ENCODE results near the gene ARHGEF28. TPM values are rescaled to one million over a fixed set of nuclear protein-coding genes. Genes with fewer than 3 reads are reported as not detected.

ARHGEF28 gene
- total RNA-seq, 4 donors from 2014 or later = 0.52 to 1.2 (median 0.98) TPM

DNA sequence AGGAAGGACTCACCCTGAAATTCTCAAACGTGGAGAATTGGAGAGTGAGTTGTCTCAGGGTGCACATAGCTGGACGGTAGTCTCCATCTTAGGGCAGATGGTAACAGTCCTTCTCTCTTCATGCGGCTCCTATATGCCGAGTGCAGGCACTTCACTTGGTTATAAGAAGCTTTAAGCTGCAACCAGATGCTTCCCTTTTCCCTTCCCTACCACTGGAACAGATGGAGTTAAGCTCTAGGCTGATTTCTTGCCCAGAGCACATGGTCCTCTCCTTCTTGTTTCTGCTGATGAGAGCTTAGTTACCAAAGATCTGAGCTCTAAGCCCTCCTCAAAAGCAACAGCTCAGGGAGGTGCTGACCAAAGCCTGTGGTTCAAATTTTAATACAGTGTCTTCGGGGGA lies 355.7 kb downstream of the ARHGEF28 start:
- ATAC-seq (no peak), DNase-seq (no peak)
- Histone ChIP-seq H3K4me3 (no peak overlapping the region), H3K9me3 (no peaks in the 10 kb centered on the region), H3K27me3 (no peaks in the 10 kb centered on the region), H3K36me3 (no peaks in the 10 kb centered on the region), H3K27ac (no peak overlapping the region), H3K4me1 (no peaks in the 10 kb centered on the region)
- TF ChIP-seq, protein P1, sequence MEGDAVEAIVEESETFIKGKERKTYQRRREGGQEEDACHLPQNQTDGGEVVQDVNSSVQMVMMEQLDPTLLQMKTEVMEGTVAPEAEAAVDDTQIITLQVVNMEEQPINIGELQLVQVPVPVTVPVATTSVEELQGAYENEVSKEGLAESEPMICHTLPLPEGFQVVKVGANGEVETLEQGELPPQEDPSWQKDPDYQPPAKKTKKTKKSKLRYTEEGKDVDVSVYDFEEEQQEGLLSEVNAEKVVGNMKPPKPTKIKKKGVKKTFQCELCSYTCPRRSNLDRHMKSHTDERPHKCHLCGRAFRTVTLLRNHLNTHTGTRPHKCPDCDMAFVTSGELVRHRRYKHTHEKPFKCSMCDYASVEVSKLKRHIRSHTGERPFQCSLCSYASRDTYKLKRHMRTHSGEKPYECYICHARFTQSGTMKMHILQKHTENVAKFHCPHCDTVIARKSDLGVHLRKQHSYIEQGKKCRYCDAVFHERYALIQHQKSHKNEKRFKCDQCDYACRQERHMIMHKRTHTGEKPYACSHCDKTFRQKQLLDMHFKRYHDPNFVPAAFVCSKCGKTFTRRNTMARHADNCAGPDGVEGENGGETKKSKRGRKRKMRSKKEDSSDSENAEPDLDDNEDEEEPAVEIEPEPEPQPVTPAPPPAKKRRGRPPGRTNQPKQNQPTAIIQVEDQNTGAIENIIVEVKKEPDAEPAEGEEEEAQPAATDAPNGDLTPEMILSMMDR (IDR thresholded peaks at IDR 0.05 in 4 of 5, conservative IDR thresholded peaks at IDR 0.05 in 1 of 5) = no peak
- no peak for TF ChIP-seq POLR2A (IDR thresholded peaks at IDR 0.05)
- intact Hi-C loops (cut with DNase I; ENCODE audit: low total_unique reads) = no loop called here
- in situ Hi-C loops (cut with MboI; ENCODE audit: low sequenced_read_pairs in 4 of 4) = no loop called here

DNA sequence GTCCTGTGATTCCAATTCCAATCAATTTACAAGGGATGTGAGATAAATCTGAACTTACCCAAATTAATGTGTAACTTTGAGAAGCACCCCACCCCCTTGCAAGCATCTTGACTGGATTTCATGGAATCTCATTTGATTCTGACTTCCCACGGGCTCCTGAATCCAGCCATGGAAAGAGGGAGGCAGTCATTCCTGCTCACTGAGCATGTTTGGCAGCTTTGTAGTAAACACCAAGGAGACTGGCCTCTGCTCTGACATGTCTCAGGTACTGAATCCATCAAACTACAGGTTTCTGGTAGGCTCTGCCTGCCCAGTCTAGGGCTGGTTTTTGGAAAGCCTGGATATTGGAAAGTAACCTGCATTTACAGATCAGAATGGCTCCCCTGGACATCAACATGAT lies 357.6 kb downstream of the ARHGEF28 start:
- Histone ChIP-seq H3K36me3 (no peaks in the 10 kb centered on the region), H3K27ac (no peak overlapping the region), H3K9me3 (no peaks in the 10 kb centered on the region), H3K4me1 (no peaks in the 10 kb centered on the region), H3K27me3 (no peaks in the 10 kb centered on the region), H3K4me3 (no peak overlapping the region)
- no peak for TF ChIP-seq POLR2A (IDR thresholded peaks at IDR 0.05)
- TF ChIP-seq, protein P1 (IDR thresholded peaks at IDR 0.05 in 4 of 5, conservative IDR thresholded peaks at IDR 0.05 in 1 of 5) = no peak
- in situ Hi-C loops (cut with MboI; ENCODE audit: low sequenced_read_pairs in 4 of 4) = no loop called here
- ATAC-seq = no peak
- intact Hi-C loops (cut with DNase I; ENCODE audit: low total_unique reads) = no loop called here
- no peak for DNase-seq

DNA sequence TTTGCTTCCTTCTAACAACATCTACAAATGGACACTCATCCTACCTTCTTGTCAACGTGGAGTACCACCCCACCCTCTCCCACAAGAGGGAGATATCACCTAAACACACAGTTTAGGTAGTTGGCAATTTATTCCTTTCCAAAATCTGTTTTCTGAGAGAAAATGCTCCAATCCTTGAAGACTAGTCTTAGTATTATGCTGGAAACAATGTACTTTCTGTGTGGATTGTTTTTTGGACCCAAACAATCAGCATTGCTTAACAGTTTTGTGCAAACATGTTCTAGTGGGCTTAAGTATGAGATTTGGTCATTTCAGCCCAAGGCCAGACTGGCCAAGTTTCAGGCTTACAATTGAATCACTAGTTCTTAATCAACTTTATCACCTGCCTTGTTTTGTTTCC lies 359.1 kb downstream of the ARHGEF28 start:
- in situ Hi-C loops (cut with MboI; ENCODE audit: low sequenced_read_pairs in 4 of 4) = no loop called here
- DNase-seq (no peak), ATAC-seq (peak in 1 of 2 donors; percentile 46)
- intact Hi-C loops (cut with DNase I; ENCODE audit: low total_unique reads) = no loop called here
- Histone ChIP-seq H3K27ac (no peak overlapping the region), H3K4me1 (no peaks in the 10 kb centered on the region), H3K27me3 (no peaks in the 10 kb centered on the region), H3K36me3 (no peaks in the 10 kb centered on the region), H3K4me3 (no peak overlapping the region), H3K9me3 (no peaks in the 10 kb centered on the region)
- no peak for TF ChIP-seq POLR2A (IDR thresholded peaks at IDR 0.05)
- TF ChIP-seq, protein P1 (IDR thresholded peaks at IDR 0.05 in 4 of 5, conservative IDR thresholded peaks at IDR 0.05 in 1 of 5) = peak in 1 of 5 experiments; percentile 10

DNA sequence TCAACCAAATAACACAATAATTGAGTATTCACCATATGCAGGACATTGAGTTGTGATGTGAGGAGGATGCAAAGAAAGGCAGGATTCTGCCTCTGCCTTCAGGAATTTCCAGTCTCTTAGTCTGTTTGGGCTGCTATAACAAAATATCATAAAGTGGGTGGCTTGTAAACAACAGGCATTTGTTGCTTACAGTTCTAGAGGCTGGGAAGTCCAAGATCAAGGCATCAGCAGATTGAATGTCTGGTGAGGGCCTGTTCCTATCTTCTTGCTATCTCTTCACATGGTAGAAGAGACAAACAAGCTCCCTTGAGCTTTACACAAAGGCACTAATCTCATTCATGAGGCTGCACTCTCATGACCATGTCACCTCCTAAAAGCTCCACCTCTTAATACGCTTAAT lies 360.7 kb downstream of the ARHGEF28 start:
- Histone ChIP-seq H3K4me3 (no peak overlapping the region), H3K9me3 (no peaks in the 10 kb centered on the region), H3K27me3 (no peaks in the 10 kb centered on the region), H3K4me1 (no peaks in the 10 kb centered on the region), H3K27ac (no peak overlapping the region), H3K36me3 (no peaks in the 10 kb centered on the region)
- TF ChIP-seq POLR2A (IDR thresholded peaks at IDR 0.05) = no peak
- TF ChIP-seq, protein P1 (IDR thresholded peaks at IDR 0.05 in 4 of 5, conservative IDR thresholded peaks at IDR 0.05 in 1 of 5) = no peak
- DNase-seq (no peak), ATAC-seq (no peak)
- intact Hi-C loops (cut with DNase I; ENCODE audit: low total_unique reads) (no loop called here), in situ Hi-C loops (cut with MboI; ENCODE audit: low sequenced_read_pairs in 4 of 4) (no loop called here)

DNA sequence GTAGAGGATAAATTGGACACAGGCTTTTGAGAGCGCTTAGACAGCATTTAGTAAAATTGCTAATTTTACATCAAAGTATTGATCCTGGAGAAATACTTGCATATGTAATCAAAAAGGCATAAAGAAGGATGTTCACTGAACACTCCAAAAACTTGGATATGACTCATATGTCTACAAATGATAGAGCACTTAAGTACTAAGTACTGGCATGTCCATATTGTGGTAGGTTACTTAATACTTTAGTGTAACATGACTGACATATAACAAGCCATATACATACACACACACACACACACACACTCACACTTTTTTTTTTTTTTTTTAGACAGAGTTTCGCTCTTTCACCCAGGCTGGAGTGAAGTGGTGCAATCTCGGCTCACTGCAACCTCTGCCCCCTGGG lies 361.9 kb downstream of the ARHGEF28 start:
- Histone ChIP-seq H3K4me1 (no peaks in the 10 kb centered on the region), H3K4me3 (no peak overlapping the region), H3K9me3 (no peaks in the 10 kb centered on the region), H3K36me3 (no peaks in the 10 kb centered on the region), H3K27ac (no peak overlapping the region), H3K27me3 (no peaks in the 10 kb centered on the region)
- in situ Hi-C loops (cut with MboI; ENCODE audit: low sequenced_read_pairs in 4 of 4) (no loop called here), intact Hi-C loops (cut with DNase I; ENCODE audit: low total_unique reads) (no loop called here)
- TF ChIP-seq, protein P1 (IDR thresholded peaks at IDR 0.05 in 4 of 5, conservative IDR thresholded peaks at IDR 0.05 in 1 of 5) = no peak
- TF ChIP-seq POLR2A (IDR thresholded peaks at IDR 0.05) = no peak
- no peak for DNase-seq
- ATAC-seq = no peak
